Activated T-cell treated with anti-CD3 and anti-CD28 coated beads for 48 hours (primary cell): ENCODE results near the gene TANGO2.

ENCODE experiments used
- DNase-seq: peaks from one replicate; pipeline ENCODE4 v3.0.0-alpha.2; 2020; ENCODE audit warnings: low read depth

The TANGO2 gene

DNA sequence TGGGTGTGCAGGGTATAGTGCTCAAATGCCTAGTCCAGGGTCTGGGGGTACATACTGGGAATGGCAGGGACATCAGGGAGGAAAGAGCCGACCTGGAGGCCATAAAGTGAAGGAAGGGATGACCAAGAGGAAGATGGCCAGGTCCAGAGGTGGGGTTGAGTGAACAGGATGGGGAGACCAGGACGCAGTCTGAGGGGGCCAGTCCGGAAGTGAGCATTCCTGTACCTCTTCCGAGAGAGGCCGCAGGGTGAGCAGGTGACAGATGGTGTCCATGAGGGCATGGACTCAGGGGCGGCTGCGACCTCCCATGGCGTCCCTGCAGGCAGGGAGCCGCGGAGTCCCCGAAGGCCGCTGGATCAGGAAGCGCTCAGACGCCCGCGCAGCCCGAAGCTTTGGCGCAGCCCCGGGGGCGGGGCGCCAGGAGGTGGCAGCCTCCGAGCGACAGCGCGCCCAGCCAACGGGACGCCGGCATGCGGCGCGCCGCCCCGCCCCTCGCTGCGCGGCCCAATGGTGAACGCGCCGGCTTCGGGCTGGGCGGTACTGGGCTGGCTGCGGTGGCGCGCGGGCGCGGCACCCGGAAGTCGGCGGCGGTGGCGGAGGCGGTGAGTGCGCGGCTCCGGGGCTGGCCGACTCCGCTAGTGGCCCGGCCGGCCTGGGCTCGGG is at the start of gene TANGO2:
Gene TANGO2, plus strand, starts transcription at position 578 of the 663 bp plus-strand sequence. CDS start 15,689 bp downstream, outside the sequence.
- peak; percentile 97 for DNase-seq

DNA sequence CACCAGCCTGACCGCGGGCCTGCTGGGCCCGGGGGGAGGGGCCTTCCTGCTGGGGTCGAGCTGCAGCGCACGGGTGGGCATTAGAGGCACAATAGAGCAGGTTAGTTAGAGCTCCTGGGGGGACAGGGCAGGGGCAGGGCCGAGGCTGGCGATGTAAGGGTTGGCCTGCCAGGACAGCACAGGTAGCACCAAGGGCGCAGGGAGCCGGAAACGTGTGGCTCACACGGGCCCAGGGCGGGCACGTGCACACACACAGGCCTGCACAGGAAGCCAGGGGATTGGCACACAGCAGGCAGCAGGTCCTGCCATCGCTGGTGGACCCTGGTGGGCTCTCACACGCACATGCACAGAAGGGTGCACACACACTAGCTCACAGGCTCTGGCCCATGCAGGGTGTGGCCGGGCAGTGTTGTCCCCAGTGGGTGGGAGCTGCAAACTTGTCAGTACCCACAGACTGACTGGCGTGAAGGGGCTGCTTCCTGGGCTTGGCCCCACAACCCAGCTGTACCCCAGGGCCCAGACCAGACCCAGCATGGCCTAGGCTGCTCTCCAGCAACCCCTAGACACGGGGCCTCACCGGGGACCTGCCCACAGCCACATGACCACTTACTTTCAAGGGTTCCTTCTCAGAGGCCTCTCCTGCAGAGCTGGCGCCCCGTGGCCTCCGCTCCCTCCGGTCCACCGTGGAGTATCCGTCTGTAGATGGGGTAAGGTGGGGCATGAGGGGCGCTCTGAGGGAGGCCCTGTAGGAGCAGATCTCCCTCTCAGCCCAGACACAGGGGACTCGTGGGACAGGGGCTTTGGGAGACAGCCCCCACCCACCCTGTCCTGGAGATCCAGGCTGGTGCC is 49.4 kb upstream of the TANGO2 start:
- no peak for DNase-seq

DNA sequence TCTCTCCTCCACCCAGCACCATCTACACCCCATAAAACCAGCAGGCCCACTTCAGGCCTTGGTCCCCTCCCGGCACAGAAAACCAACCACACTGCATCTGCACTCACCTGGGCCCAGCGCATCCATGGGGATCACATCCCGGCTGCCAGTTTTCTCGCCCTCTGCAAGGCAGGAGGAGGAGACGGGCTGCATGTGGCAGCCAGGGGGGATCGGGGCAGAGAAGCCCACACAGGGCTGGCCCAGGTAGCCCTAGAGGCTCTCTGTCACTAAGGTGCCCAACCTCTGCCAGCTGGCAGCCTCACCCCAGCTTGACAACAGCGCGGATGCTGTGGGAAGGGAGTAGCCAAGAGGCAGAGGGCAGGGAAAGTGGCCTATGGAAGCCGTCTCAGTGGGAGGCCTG is 48.7 kb upstream of the TANGO2 start:
- DNase-seq, result no peak

DNA sequence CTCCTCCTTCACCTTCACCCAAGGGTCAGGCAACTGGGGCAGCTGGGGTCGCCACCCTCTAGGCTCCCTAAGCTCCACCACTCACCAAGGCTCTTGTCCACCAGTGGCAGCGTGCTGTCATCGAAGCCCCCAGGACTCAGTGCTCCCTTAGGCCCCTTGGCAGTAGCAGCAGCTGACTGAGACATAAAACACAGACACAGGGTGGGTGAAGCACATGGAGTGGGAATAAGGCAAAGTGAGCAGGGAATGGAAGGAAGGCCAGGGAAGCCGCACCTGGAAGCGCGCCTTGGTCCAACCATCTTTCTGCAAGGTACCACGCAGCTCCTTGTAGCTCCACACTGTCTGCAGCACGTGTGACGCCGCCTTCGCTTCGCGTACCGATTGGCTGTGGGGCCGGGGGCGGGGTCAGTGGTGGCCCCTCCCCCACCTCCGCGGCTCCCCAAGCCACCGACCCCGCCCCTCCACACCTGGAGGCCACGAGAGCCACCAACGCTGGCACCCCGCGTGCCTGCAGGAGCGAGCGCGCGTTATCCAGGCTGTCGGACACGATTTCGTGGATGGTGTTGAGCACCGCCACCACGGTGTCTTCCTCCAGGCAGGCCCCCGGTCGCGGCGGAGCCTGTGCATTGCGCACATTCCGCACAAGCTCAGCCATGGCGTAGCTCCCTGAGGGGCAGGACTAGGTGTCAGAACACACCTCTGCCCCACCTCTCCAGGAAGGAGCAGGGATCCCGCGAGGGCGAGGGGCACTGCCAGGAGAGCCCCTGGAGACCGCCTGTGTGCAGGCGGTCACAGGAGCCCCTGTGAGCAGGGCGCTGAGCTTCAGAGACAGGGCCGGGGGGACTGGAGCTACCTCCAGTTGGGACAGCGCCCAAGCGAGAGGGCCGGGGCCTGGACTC is 48.0 kb upstream of the TANGO2 start:
- DNase-seq, result no peak

- DNase-seq, result no peak
Observed at GRCh38 chr22:19973551-19974267, 47.2 kb upstream of the TANGO2 start.

DNA sequence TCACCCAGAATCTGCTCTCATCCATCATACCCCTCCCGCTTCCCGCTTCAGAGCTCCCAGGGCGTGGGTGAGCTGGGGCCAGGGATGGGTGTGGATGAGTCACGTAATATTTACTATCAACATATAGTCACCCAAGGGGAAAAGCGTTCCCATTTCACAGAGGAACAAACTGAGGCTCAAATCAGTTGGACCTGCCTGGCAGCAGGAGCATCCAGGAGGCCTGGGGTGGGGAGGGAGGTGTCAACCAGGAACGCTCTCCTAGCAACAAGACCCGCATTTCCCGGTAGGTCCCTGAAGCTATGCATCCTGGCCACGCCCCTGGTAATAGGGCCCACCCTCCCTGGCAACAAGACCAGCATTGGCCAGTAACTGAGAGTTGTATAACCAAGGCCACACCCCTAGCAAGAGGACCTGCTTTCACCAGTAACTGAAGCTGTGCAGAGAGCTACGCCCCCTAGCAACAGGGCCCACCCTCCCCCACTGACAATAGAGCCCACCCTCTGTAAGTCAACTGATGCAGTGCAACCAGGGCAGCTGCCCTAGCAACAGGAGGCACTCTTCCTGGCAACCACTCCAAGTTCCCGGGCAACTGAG is 46.5 kb upstream of the TANGO2 start:
- no peak for DNase-seq

GRCh38 chr22:19974935-19975706 is 45.8 kb upstream of the TANGO2 start:
- no peak for DNase-seq

GRCh38 chr22:19975707-19976035 is 45.2 kb upstream of the TANGO2 start:
- DNase-seq, result no peak

DNA sequence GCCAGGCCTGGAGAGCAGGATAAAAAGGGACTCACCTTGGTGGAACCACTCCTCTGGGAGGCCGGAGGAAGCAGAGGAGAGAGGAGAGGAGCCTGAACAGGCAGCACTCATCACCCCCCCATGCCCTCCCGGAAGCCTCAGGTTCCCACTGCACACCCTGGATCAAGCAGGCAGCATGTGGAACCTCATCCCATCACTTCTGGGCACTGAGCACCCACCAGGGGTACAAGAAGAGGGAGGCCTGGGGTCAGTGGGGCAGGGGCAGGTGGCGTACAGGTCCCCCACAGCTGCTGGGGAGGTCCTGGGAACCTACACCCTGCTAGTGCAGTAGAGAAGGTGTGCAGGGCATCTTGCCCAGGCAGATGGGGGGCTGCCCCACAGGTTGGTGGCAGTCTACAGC is 44.2 kb upstream of the TANGO2 start:
- DNase-seq, result no peak

GRCh38 chr22:19977296-19978243 is 43.3 kb upstream of the TANGO2 start:
- no peak for DNase-seq

GRCh38 chr22:19978748-19979147 is 42.2 kb upstream of the TANGO2 start:
- DNase-seq, result no peak

DNA sequence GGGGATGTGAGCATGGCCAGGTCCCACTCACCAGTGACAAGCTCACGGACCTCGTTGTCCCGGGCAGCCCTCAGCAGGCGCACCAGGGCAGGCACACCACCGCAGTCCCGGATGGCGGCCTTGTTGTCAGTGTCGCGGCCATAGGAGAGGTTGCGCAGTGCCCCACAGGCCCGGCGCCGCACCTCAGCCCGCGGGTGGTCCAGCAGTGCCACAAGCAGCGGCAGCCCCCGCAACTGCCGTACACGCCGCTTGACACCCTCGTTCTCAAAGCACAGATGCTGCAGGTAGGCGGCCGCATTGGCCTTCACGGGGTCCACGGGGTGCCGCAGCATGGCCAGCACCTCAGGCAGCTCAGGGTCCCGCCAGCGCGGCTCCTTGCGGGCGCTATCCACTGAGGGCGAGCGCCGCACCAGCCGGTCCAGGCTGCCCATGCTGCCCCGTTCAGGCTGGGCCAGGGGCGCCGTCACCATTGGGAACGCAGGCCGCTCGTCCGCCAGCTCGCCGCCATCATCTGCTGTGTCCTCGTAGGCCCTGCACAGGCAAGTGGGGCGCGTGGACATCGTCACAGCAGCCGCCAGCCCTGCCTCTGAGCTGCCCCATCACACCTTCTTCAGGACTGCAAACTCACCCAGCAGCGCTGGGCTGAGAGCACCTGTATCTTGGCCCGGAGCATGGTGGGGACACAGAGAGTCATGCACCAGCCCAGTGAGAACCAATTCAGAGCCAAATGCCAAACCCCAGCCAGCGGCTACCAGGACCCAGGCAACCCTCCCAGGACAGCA is 41.0 kb upstream of the TANGO2 start:
- no peak for DNase-seq

DNA sequence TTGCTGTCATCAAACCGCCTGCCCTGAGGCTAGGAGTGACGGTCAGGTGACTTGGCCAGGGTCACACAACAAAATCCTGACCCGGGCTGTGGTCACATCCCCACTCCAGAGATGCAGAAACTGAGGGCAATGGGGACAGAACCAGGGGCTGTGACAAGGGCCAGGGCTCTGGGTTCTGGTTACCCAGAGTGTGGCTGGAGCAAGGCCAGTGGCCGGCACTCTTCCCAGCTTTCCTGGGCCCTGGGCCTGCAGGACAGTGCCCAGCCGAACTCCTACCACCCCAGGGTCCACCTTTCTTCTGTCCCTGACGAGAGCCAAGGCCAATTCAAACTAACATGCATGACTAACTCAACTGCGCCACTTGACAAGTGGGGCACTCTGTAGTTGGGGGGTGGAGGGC is 40.1 kb upstream of the TANGO2 start:
- no peak for DNase-seq

DNA sequence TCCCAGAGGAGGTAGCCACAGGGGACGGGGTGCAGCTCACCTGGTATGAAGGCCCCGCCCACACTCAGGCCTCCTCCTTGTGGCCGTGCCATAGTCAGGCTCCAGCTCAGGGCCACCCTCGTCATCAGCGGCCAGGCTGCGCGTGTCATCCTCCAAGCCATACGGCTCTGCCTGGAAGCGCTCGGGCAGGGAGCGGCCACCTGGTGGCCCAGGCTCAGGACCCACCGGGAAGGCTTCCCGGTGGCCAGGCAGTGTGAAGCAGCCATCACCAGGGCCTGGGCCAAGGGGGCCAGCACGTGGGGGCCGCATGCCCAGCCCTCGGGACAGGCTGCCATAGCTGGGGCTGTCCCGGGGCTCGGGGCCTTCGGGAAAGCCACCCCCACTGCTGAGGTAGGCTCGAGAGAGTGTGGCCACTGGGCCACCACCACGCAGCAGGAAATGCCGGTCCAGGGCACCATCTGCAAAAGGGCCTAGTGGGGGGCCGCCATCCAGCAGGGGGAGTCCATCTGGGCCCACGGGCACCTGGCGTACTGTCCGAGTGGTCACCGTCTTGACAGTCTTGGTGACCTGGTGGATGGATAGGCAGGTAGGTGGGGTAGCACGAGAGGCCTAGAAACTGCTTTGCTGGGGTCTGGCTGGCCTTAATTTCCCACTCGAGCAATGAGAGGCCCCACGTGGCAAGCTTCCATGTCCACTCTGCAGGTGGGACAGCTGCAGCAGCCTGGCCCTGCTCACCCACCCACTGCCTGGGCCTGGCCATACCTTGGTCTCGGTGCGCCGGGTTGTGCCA is 39.5 kb upstream of the TANGO2 start:
- no peak for DNase-seq

DNA sequence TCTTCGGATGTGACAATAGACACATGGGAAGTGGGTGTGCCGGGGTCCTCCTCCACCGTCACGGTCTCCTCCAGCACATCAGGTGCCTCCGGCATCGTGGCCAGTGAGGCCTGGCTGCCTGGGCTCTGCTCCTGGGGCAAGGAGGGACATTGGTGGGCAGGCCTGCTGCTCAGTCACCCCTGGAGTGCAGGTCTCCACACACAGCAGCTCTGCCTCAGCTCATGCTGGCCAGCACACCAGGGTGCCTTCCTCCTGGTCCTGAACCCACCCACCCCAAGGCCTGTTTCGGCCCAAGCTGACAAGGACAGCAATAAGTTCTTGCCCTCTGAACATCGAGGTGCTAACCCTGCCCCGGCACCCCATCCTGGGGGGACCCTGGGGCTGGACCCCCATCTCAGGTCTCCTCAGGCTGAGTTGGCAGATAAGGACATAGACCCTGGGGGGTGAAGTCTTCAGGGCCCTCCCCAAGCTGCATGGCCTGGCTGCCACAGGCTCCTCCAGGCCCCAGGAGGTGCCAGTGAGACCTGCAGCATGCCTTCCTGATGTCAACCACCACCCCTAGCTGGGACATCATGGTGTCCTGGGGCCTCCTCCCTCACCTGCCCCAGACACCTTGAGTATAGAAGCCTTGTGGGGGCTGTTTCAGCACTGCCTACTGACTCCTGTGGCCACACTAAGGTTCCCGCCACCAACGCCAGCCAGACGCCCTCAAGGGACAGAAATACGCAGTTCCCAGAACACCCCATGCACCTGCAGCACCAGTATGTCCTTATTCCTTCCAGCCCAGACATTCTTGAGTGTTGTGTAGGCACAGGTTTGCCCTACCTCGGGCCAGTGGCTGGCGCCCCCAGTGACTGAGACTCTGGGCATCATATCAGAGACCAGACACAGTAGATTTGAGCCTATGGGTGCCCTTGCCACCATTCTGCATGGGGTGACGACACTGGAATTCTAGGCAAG is 38.7 kb upstream of the TANGO2 start:
- no peak for DNase-seq

GRCh38 chr22:19982991-19983578 is 37.8 kb upstream of the TANGO2 start:
- no peak for DNase-seq
